ENCODE results near the gene MRPS35.

GRCh38 chr12:27703720-27704452, 6.7 kb upstream of the MRPS35 start:
- TF ChIP-seq CTCF (IDR thresholded peaks at IDR 0.05) (peak; percentile 26 to 77 (median 57)), POLR2A (IDR thresholded peaks at IDR 0.05) (no peak)
